ENCODE measurements around the gene ACOT8. TPM values are rescaled to one million over a fixed set of nuclear protein-coding genes. Genes with fewer than 3 reads are reported as not detected.

The ACOT8 gene
- total RNA-seq, 1 experiment from 2014 or later: 33.4 TPM

DNA sequence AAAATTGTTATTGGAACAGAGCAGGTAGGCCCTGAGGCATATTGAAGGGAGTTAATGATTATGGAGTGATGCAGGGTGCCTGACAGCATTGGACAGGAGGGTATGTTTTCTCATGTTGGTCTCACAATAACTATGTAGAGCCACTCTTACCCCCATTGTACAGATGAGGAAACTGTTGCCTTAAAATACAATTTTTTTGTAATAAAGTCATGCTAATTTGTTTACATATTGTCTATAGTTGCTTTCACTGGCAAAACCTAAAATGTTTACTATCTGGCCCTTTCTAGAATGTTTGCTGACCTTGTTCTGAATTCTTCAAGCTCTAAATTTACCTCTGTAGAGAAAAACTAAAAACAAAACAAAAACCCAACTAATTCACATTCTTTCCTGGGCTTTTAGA lies 5.7 kb downstream of the ACOT8 start:
- intact Hi-C loops (cut with micrococcal nuclease; ENCODE audit: unreplicated experiment): no loop called here
- no peaks in the 10 kb centered on the region for H3K27me3 ChIP-seq (ENCODE audit: insufficient read depth, low read depth)
- CTCF ChIA-PET: no interaction called here
- peaks cover 11% of the 10 kb centered on the region for H3K4me1 ChIP-seq (replicated peaks; ENCODE audit: insufficient read depth)
- H2AFZ ChIP-seq: no peak overlapping the region
- H3K9me3 ChIP-seq (ENCODE audit: insufficient read depth, low read depth): no peaks in the 10 kb centered on the region
- TF ChIP-seq EZH2 (IDR thresholded peaks at IDR 0.05; ENCODE audit: low read depth): no peak
- no peak for TF ChIP-seq CTCF (conservative IDR thresholded peaks at IDR 0.05)
- POLR2A ChIA-PET (ENCODE audit: unreplicated experiment): interaction anchor here (0.6 kb wide), 1 partner anchor 16 kb away, joined by 8 read pairs; no protein-coding TSS in a partner anchor
- H4K20me1 ChIP-seq (ENCODE audit: insufficient read depth): no peaks in the 10 kb centered on the region
- H3K36me3 ChIP-seq (ENCODE audit: low read depth): no peaks in the 10 kb centered on the region
- H3K27ac ChIP-seq: no peak overlapping the region
- no peak for DNase-seq
- BruUV-seq (replicated peaks): no TSS peak
- H3K9me2 ChIP-seq (ENCODE audit: insufficient read depth): no peaks in the 10 kb centered on the region
- H3K4me2 ChIP-seq: no peak overlapping the region
- H3K4me3 ChIP-seq: no peak overlapping the region
- no peaks in the 10 kb centered on the region for H3F3A ChIP-seq (ENCODE audit: insufficient read depth, low read depth)
- H3K79me2 ChIP-seq (ENCODE audit: low read depth): peaks cover 19% of the 10 kb centered on the region

DNA sequence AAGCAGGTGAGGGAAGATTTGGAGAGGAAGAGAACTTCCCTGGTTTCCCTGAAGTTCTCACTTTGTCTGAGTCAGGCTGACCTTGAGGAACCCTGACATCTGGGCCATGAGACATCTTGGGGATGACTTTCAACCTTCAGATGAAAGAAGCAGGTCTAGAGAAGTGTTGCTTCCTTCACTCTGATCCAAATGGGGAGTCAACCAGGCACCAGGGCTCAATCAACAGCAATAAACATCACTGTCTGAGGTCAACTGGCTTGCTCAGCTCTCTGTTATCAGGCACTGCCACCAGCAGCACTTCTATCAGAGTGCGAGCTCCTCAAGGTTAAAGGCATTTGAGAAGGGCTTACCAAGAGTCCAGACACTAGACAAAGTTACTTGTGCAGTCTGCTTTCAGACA lies 6.3 kb downstream of the ACOT8 start:
- H3F3A ChIP-seq (ENCODE audit: insufficient read depth, low read depth): no peaks in the 10 kb centered on the region

GRCh38 chr20:45850238-45850637 lies 7.0 kb downstream of the ACOT8 start:
- no peaks in the 10 kb centered on the region for H3F3A ChIP-seq (ENCODE audit: insufficient read depth, low read depth)

More for the DNA sequence above, 6.3 kb downstream of the ACOT8 start:
- BruUV-seq (replicated peaks): no TSS peak
- POLR2A ChIA-PET (ENCODE audit: unreplicated experiment): no interaction called here
- no peak overlapping the region for H3K27ac ChIP-seq
- H3K79me2 ChIP-seq (ENCODE audit: low read depth): peaks cover 13% of the 10 kb centered on the region
- no peaks in the 10 kb centered on the region for H3K27me3 ChIP-seq (ENCODE audit: insufficient read depth, low read depth)
- no peaks in the 10 kb centered on the region for H4K20me1 ChIP-seq (ENCODE audit: insufficient read depth)
- H3K4me3 ChIP-seq: no peak overlapping the region
- peaks cover 5% of the 10 kb centered on the region for H3K4me1 ChIP-seq (replicated peaks; ENCODE audit: insufficient read depth)
- no peak for DNase-seq
- no peaks in the 10 kb centered on the region for H3K9me2 ChIP-seq (ENCODE audit: insufficient read depth)
- CTCF ChIA-PET: no interaction called here
- no peaks in the 10 kb centered on the region for H3K36me3 ChIP-seq (ENCODE audit: low read depth)
- TF ChIP-seq CTCF (conservative IDR thresholded peaks at IDR 0.05) (no peak), EZH2 (IDR thresholded peaks at IDR 0.05; ENCODE audit: low read depth) (no peak)
- intact Hi-C loops (cut with micrococcal nuclease; ENCODE audit: unreplicated experiment): no loop called here
- no peak overlapping the region for H2AFZ ChIP-seq
- no peak overlapping the region for H3K4me2 ChIP-seq
- H3K9me3 ChIP-seq (ENCODE audit: insufficient read depth, low read depth): no peaks in the 10 kb centered on the region

More at GRCh38 chr20:45850238-45850637, 7.0 kb downstream of the ACOT8 start:
- Histone ChIP-seq H3K27ac (no peak overlapping the region), H3K27me3 (ENCODE audit: insufficient read depth, low read depth) (no peaks in the 10 kb centered on the region), H3K9me3 (ENCODE audit: insufficient read depth, low read depth) (no peaks in the 10 kb centered on the region), H3K9me2 (ENCODE audit: insufficient read depth) (no peaks in the 10 kb centered on the region), H3K4me1 (replicated peaks; ENCODE audit: insufficient read depth) (no peaks in the 10 kb centered on the region), H2AFZ (no peak overlapping the region), H3K4me3 (no peak overlapping the region), H3K36me3 (ENCODE audit: low read depth) (no peaks in the 10 kb centered on the region), H4K20me1 (ENCODE audit: insufficient read depth) (no peaks in the 10 kb centered on the region), H3K4me2 (no peak overlapping the region), H3K79me2 (ENCODE audit: low read depth) (peaks cover 6% of the 10 kb centered on the region; the same call in 1 of the 2 replicates)
- DNase-seq: no peak
- CTCF ChIA-PET: no interaction called here
- TF ChIP-seq CTCF (conservative IDR thresholded peaks at IDR 0.05) (no peak), EZH2 (IDR thresholded peaks at IDR 0.05; ENCODE audit: low read depth) (no peak)
- no TSS peak for BruUV-seq (replicated peaks)
- POLR2A ChIA-PET (ENCODE audit: unreplicated experiment): interaction anchor here (0.6 kb wide), 1 partner anchor 27 kb away, joined by 4 read pairs; no protein-coding TSS in a partner anchor
- intact Hi-C loops (cut with micrococcal nuclease; ENCODE audit: unreplicated experiment): no loop called here

Measured in PC-9 (cell line).